Neuronal stem cell (in vitro differentiated cells): Measurements from ENCODE around the gene ACBD7.

Experiments used
- DNase-seq: peaks from one replicate; pipeline ENCODE4 v3.0.0-alpha.2; 2013; ENCODE audit warnings: low spot score
- H2AFZ ChIP-seq: one replicate; pipeline ENCODE4 v1.6.1; 2013; ENCODE audit warnings: mild to moderate bottlenecking, low read length, inconsistent platforms
- H2AK5ac ChIP-seq: 2 replicates; pipeline ENCODE4 v1.6.1; 2013; ENCODE audit warnings: low read depth, mild to moderate bottlenecking, inconsistent platforms, low read length, moderate library complexity, mixed read lengths
- H2BK120ac ChIP-seq: 2 replicates; pipeline ENCODE4 v1.6.1; 2013; ENCODE audit warnings: low read depth, mild to moderate bottlenecking, inconsistent platforms, low read length, moderate library complexity, mixed read lengths
- H2BK12ac ChIP-seq: one replicate; pipeline ENCODE4 v1.6.1; 2013; ENCODE audit warnings: low read length, inconsistent platforms
- H2BK15ac ChIP-seq: 2 replicates; pipeline ENCODE4 v1.6.1; 2013; ENCODE audit warnings: mild to moderate bottlenecking, low read length, inconsistent platforms, mixed read lengths
- H2BK5ac ChIP-seq: one replicate; pipeline ENCODE4 v1.6.1; 2013; ENCODE audit warnings: inconsistent platforms, mild to moderate bottlenecking, low read length, moderate library complexity
- H3K14ac ChIP-seq: one replicate; pipeline ENCODE4 v1.6.1; 2013; ENCODE audit warnings: low read length, inconsistent platforms
- H3K18ac ChIP-seq: 2 replicates; pipeline ENCODE4 v1.6.1; 2013; ENCODE audit warnings: low read length, inconsistent platforms
- H3K23ac ChIP-seq: 2 replicates; pipeline ENCODE4 v1.6.1; 2013; ENCODE audit warnings: low read depth, mild to moderate bottlenecking, mixed read lengths, low read length, inconsistent platforms; ENCODE audit not compliant: poor library complexity
- H3K27ac ChIP-seq: replicated peaks from 3 replicates; pipeline ENCODE4 v1.5.1; 2013; ENCODE audit warnings: low read length, inconsistent platforms
- H3K27me3 ChIP-seq, 3 experiments: 2 replicates each; pipeline ENCODE4 v1.6.1; 2013; ENCODE audit warnings: low read length in 3 of 3, mild to moderate bottlenecking in 2 of 3, inconsistent platforms in 1 of 3, low read depth in 1 of 3, mixed read lengths in 1 of 3, moderate library complexity in 1 of 3; ENCODE audit not compliant: control insufficient read depth in 3 of 3, insufficient read depth in 3 of 3
- H3K36me3 ChIP-seq, 2 donors: replicated peaks in 1 of 2; 2 replicates each; pipeline ENCODE4 v1.6.1; 2013; ENCODE audit warnings: low read length in 2 of 2; ENCODE audit not compliant: control insufficient read depth in 2 of 2, insufficient read depth in 2 of 2
- H3K4ac ChIP-seq: 2 replicates; pipeline ENCODE4 v1.6.1; 2013; ENCODE audit warnings: inconsistent platforms, mild to moderate bottlenecking, low read length, moderate library complexity
- H3K4me1 ChIP-seq, 2 donors: 1 replicate in 1 of 2; 2 replicates in 1 of 2; pipeline ENCODE4 v1.6.1; 2013; ENCODE audit warnings: low read length in 2 of 2, low read depth in 1 of 2; ENCODE audit not compliant: control insufficient read depth in 2 of 2, insufficient read depth in 1 of 2
- H3K4me2 ChIP-seq: one replicate; pipeline ENCODE4 v1.6.1; 2013; ENCODE audit warnings: mild to moderate bottlenecking, low read length, inconsistent platforms; ENCODE audit not compliant: insufficient read depth, poor library complexity, severe bottlenecking
- H3K4me3 ChIP-seq, 2 donors: 2 replicates each; pipeline ENCODE4 v1.5.1; 2013; ENCODE audit warnings: low read length in 2 of 2, mild to moderate bottlenecking in 2 of 2, inconsistent platforms in 1 of 2, moderate library complexity in 1 of 2
- H3K79me1 ChIP-seq: one replicate; pipeline ENCODE4 v1.6.1; 2013; ENCODE audit warnings: low read depth, mild to moderate bottlenecking, inconsistent platforms, low read length, moderate library complexity
- H3K9ac ChIP-seq: one replicate; pipeline ENCODE4 v1.6.1; 2013; ENCODE audit warnings: mild to moderate bottlenecking, low read depth, low read length, inconsistent platforms; ENCODE audit not compliant: poor library complexity
- H3K9me3 ChIP-seq, 2 donors: replicated peaks in 1 of 2; 2 replicates each; pipeline versions ENCODE3 to v1.6.1; 2013; ENCODE audit warnings: low read length in 2 of 2, mild to moderate bottlenecking in 2 of 2, inconsistent platforms in 1 of 2, low read depth in 1 of 2, mixed read lengths in 1 of 2, moderate library complexity in 1 of 2; ENCODE audit not compliant: control insufficient read depth in 2 of 2, insufficient read depth in 1 of 2
- H4K8ac ChIP-seq: one replicate; pipeline ENCODE4 v1.6.1; 2013; ENCODE audit warnings: low read depth, mild to moderate bottlenecking, inconsistent platforms, low read length, moderate library complexity
- H4K91ac ChIP-seq: one replicate; pipeline ENCODE4 v1.6.1; 2013; ENCODE audit warnings: low read length, low read depth, mild to moderate bottlenecking, inconsistent platforms; ENCODE audit not compliant: poor library complexity
- WGBS, 2 donors: extraction: QIAGEN DNeasy Blood & Tissue Kit; methylation state at CpG; one replicate each; pipeline ENCODE4 v1.1.7; 2013; ENCODE audit warnings: missing lambda C conversion rate in 2 of 2, mixed read lengths in 1 of 2; ENCODE audit not compliant: insufficient read length in 2 of 2, insufficient replicate concordance in 1 of 2; ENCODE audit errors: extremely low coverage in 2 of 2; 5-methylcytosine and 5-hydroxymethylcytosine counted together

Gene ACBD7

GRCh38 chr10:15103513-15103912 lies 14.9 kb upstream of the ACBD7 start:
- no peak for DNase-seq
- Histone ChIP-seq H3K9ac (no peak overlapping the region), H3K4me2 (no peak overlapping the region), H3K79me1 (peaks cover 5% of the 10 kb centered on the region), H3K4me3 (no peak overlapping the region), H2AFZ (no peak overlapping the region), H3K14ac (no peak overlapping the region), H2BK12ac (no peak overlapping the region), H3K27me3 (no peaks in the 10 kb centered on the region), H3K4ac (no peak overlapping the region), H2AK5ac (no peak overlapping the region), H4K8ac (no peak overlapping the region), H2BK15ac (no peak overlapping the region), H2BK5ac (no peak overlapping the region), H3K4me1 (peaks cover 0 to 1% of the 10 kb centered on the region in 2 donors), H3K23ac (no peak overlapping the region), H4K91ac (no peak overlapping the region), H3K9me3 (no peaks in the 10 kb centered on the region), H3K27ac (no peak overlapping the region), H3K36me3 (peaks cover 13 to 77% of the 10 kb centered on the region in 2 donors), H3K18ac (no peak overlapping the region), H2BK120ac (no peak overlapping the region)
- WGBS, 2 donors = no CpG with 5 or more reads among the region's 9 CpGs

GRCh38 chr10:15099886-15100285 lies 11.3 kb upstream of the ACBD7 start:
- H3K4me2 ChIP-seq = no peak overlapping the region
- H3K27ac ChIP-seq = no peak overlapping the region
- no peak overlapping the region for H2BK12ac ChIP-seq
- H3K9me3 ChIP-seq = no peaks in the 10 kb centered on the region
- H3K4ac ChIP-seq = no peak overlapping the region
- peaks cover 12 to 44% of the 10 kb centered on the region in 2 donors for H3K36me3 ChIP-seq
- H3K4me3 ChIP-seq = no peak overlapping the region
- H3K4me1 ChIP-seq = peaks cover 0 to 1% of the 10 kb centered on the region in 2 donors
- H2BK15ac ChIP-seq = no peak overlapping the region
- H4K91ac ChIP-seq = no peak overlapping the region
- no peak overlapping the region for H2AK5ac ChIP-seq
- H3K9ac ChIP-seq = no peak overlapping the region
- no peak overlapping the region for H2BK120ac ChIP-seq
- H3K23ac ChIP-seq = no peak overlapping the region
- no CpG with 5 or more reads among the region's 4 CpGs for WGBS, 2 donors
- DNase-seq = no peak
- no peak overlapping the region for H4K8ac ChIP-seq
- H3K27me3 ChIP-seq = no peaks in the 10 kb centered on the region
- no peak overlapping the region for H3K14ac ChIP-seq
- H3K79me1 ChIP-seq = peaks cover 10% of the 10 kb centered on the region
- H2AFZ ChIP-seq = no peak overlapping the region
- no peak overlapping the region for H2BK5ac ChIP-seq
- H3K18ac ChIP-seq = no peak overlapping the region

- H3K9me3 ChIP-seq = no peaks in the 10 kb centered on the region
- H2BK120ac ChIP-seq = peak within 1 kb of the TSS; percentile 67
- H3K79me1 ChIP-seq = peaks cover 9% of the 10 kb centered on the region
- H2BK15ac ChIP-seq = no peak within 1 kb of the TSS
- H2BK5ac ChIP-seq = peak within 1 kb of the TSS; percentile 92
- peak within 1 kb of the TSS; percentile 92 for H2AFZ ChIP-seq
- peak within 1 kb of the TSS; percentile 100 for H3K18ac ChIP-seq
- H3K36me3 ChIP-seq = peaks cover under 1 to 18% of the 10 kb centered on the region in 2 donors
- H3K4me1 ChIP-seq = peaks cover 0 to 1% of the 10 kb centered on the region in 2 donors
- DNase-seq = peak; percentile 95
- H3K27ac ChIP-seq = peak within 1 kb of the TSS; percentile 98
- H4K8ac ChIP-seq = no peak within 1 kb of the TSS
- H3K4me3 ChIP-seq = peak within 1 kb of the TSS; percentile 70 to 94
- WGBS, 2 donors = no CpG with 5 or more reads among the region's 84 CpGs
- no peaks in the 10 kb centered on the region for H3K27me3 ChIP-seq
- no peak within 1 kb of the TSS for H3K4ac ChIP-seq
- H3K23ac ChIP-seq = peak within 1 kb of the TSS; percentile 96
- peak within 1 kb of the TSS; percentile 99 for H3K14ac ChIP-seq
- peak within 1 kb of the TSS; percentile 92 for H3K4me2 ChIP-seq
- no peak within 1 kb of the TSS for H4K91ac ChIP-seq
- H2AK5ac ChIP-seq = peak within 1 kb of the TSS; percentile 83
- peak within 1 kb of the TSS; percentile 88 for H3K9ac ChIP-seq
- no peak within 1 kb of the TSS for H2BK12ac ChIP-seq
These were observed 8.6 kb upstream of the ACBD7 start, which contains the start of gene RPP38 for GRCh38 chr10:15097011-15097812. Gene RPP38 (plus strand): TSS chr10:15097355. CDS start chr10:15103315, 5,960 bp downstream.

GRCh38 chr10:15096661-15097010 lies 8.1 kb upstream of the ACBD7 start:
- H4K8ac ChIP-seq = no peak overlapping the region
- no peaks in the 10 kb centered on the region for H3K27me3 ChIP-seq
- no peak overlapping the region for H2BK12ac ChIP-seq
- H2BK120ac ChIP-seq = no peak overlapping the region
- no peak overlapping the region for H4K91ac ChIP-seq
- no peak overlapping the region for H2BK15ac ChIP-seq
- peaks cover 0 to 1% of the 10 kb centered on the region in 2 donors for H3K4me1 ChIP-seq
- peak overlapping the region; percentile 79 for H3K18ac ChIP-seq
- peaks cover 0 to 12% of the 10 kb centered on the region in 2 donors for H3K36me3 ChIP-seq
- peak overlapping the region; percentile 92 for H3K4me2 ChIP-seq
- WGBS, 2 donors = no CpG with 5 or more reads among the region's 11 CpGs
- DNase-seq = no peak
- peaks cover 7% of the 10 kb centered on the region for H3K79me1 ChIP-seq
- no peak overlapping the region for H2AK5ac ChIP-seq
- peak overlapping the region; percentile 92 for H2AFZ ChIP-seq
- peak overlapping the region; percentile 70 to 94 for H3K4me3 ChIP-seq
- no peaks in the 10 kb centered on the region for H3K9me3 ChIP-seq
- no peak overlapping the region for H3K4ac ChIP-seq
- H3K27ac ChIP-seq = no peak overlapping the region
- peak overlapping the region; percentile 33 for H3K9ac ChIP-seq
- H3K14ac ChIP-seq = peak overlapping the region; percentile 49
- peak overlapping the region; percentile 92 for H2BK5ac ChIP-seq
- no peak overlapping the region for H3K23ac ChIP-seq
